ENCODE data around the gene ALX4.

The ALX4 gene

DNA sequence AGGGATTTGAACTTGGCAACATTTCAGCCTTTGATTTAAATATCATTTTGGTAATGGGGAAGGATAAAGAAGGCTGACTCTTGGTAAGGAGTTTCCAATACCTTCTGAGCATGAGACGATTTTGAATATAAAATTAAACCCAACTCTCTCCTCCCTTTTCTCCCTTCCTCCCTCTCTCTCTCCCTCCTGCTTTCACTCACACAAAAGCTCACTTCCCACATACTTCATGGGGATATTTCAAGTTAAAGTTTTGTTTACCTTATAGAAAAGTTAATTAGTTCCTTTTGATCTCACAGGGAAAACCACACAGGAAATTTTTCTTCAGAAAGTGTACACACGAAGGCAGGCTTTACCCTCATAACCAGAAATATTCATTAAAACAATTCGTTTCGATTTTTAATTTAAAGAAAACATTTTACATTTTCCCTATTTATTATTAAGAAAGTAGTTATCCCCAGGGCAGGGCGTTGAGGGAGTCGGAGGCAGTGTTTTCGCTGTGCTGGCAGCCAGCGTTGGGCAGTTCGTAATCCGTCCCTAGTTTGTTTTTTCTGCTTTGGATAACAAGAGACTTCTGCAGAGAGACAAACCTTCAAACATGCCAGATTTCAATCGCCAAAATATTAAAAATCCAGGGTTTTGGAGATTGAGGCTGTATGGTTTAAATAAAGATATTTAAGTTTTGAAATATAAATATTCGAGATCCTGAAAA, 25.3 kb upstream of the ALX4 start:
- DNase-seq, result peak; percentile 13

DNA sequence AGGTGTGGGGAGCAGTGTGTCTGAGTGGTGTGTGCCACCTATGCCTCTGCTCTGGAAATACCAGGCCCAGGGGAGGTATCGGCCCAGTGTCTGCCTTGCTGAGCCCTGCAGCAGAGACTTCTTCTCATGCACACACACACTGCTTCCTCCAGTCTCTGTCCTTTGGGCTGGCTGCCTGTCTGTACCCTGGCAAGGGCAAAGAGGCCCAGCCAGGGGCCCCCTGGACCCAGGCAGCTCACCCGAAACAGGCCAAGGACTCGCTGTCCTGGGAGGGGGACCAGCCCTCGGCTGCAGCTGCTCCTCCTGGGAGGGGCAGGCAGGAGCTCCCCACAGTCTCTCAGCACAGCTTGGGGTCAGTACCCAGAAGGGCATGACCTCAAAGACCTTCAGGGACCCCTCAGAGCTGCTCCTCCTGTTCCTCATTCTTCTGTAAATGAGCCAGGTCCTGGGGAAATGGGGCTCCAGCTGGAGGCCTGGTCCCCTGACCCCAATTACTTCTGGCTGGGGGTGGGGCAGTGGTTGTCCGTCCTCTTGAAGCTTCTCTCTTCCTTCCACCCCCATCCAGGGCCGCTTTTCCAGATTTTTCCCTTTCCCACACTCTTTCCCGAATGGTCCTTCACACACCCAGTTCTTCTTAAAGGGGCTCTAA, 24.5 kb upstream of the ALX4 start:
- no peak for DNase-seq

DNA sequence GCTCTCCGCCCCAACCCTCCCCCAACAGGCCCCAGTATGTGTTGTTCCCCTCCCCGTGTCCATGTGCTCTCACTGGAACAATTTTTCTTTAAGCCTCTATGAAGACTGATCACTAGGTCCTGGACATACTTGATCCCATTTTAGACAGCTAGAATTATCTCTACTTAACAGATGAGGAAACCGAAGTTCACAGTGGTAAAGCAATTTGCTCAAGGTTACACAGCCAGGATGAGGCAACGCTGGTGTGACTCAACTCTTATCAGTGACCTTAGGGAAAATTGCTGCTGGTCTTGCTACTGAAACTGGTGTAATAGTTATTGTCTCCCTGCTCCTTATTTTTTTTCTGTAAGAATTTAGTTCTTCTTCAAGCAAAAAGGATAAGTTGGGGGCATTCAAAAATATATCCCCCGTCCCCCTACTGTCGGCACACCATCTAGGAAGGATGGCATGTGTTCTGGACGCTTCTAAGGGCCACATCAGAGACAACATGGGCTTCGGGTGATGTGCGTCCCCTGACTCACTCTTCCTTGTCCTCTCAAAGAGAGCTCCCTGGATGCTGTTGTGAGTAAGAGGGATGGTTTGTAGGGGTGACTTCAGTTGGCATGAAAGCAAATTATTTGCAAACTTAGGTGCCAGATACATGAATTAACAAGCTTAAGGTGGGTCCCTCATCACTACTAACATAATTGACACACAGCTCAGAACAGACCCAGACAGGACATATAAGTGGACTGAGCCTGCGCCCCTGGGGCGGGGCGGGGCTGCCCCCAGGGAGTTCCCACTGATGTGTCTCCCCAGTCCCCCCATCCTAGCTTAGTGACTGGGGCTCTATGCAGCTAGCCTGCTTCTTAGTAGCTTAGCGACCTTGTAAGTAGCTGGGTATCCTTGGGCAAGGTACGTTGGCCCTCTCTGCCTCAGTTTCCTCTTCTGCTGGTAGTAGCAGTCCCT, 23.6 kb upstream of the ALX4 start:
- no peak for DNase-seq

DNA sequence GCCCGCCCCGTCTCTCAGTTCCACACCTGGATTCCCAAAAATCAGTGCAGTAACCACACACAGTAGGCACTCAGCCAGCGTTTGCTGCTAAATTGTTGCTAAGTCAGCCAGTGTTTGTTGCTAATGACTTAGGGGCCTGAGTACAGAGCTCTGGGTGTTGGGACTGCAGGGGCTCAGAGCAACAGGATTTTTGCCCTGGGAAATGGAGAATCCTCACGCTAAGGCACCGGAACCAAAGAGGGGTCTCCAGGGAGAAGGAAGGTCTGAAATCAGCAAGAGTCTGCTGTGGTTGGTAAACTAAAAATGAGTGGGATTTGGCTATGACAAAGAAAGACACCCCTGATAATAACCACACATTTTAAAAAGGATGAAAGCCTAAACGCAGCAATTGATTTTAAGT, 22.7 kb upstream of the ALX4 start:
- no peak for DNase-seq

DNA sequence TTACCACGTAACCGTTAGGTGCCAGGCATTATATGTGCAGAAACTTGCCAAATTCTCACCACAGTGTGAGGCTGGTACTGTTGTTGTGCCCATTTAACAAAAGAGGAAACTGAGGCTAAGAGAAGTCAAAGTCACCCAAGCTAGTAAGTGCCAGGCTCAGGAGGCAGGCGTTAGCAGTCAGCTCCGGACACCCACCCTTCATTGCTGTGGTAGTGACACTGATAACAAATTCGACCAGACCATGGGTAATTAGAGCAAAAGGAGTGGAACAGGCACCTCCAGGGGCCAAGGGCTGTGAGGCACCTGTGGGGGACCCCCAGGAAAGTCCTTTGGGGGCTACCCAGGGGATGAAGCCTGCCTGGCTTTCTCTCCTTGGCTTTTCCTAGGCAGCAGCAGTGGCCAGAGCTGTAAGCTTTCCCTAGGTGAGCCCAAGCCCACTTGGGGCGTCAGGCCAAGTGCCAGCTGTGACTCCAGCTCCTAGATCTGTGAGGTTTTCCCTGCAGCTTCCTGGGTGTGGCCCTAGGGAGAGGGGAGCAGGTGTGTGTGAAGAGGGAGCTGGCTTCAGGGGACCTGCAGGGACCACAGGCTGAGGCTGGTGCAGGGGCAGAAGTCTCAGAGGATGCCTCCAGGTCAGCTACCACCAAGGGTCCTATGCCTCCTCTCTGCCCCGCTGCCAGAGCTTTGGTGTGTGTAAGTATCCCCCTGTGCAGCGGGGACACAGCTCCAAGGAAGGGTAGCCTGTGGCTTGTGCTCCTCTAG, 19.7 kb upstream of the ALX4 start:
- DNase-seq, result no peak

DNA sequence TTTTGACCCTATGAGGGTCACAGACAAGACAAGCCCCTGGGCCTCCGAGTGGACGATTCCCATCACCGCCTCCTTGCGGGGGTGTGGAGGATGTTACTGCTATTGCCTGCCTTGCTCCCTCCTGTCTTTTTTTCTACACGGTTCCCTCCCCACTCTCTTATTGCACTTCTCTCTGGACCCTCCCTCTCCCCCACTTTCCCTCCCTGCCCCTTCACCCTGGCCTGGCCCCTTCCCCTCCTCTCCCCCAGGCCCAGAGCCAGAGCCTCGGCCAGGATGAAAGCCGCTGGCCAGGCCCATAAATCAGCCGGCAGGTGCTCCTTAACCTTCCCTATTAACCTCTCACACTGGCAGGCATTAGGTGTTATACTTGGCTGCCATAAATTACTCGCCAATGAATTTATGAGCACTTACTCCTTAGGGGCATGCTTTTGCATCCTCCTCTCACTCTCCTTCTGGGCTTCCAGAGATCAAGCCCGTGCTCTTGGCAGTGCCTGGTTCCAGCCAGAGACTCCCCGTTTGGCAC, 18.3 kb upstream of the ALX4 start:
- no peak for DNase-seq

DNA sequence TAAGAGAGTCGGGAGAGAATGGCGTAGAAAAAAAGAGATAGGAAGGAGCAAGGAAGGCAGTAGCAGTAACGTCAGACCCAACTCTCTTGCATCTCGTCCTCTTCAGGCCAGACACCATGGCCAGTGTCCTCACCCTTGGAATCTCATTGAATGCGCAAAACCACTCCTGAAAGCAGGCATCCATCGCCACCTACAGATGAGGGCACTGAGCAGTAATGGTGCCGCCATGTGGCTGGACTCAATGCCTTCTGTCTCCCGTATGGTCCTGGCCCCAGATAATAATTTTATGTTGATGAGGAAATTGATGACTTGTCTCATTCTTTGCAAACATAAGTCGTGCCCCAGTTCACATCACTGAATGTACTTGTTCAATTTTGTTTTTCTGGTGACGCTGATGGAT, 17.8 kb upstream of the ALX4 start:
- DNase-seq, result peak; percentile 6

DNA sequence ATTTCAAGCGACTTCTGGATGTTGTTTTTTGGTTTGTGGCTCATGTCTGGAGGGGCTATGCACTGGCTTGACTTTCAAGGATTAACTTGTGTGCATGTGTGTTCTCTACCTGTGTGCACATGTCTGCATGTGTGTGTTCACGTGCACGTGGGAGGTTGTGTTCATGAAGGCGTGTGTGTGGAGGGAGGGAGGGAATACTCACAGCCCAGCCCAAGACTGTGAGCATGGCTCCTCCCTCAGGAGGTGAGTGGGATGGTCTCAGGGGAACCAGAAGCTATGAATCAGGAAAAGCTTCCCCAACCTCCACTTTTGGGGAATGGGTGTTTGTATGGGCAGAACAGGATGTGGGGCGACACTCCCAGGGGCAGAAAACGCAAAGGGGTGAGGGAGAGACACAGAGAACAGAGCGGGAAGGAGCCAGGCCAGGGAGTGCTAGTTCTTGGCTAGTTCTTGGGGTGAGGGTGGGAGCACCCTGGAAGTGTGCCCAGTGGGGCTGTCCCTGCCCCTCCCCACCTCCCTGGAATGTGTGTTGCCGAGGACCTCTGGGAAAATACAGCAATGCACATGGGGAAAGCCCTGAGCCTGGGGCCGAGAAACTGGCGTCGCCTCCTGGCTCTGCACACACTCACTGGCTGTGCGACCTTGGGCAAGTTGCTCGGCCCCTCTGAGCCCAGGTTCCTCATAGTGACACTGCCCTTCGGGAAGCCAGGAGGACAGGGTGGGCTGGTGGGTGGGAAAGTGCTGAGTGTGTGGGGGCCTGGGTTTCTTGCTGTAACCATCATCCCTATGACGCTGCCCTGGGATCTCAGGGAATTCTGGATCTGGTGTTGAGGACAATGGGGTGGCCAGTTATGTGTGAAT, 16.9 kb upstream of the ALX4 start:
- DNase-seq, result no peak

DNA sequence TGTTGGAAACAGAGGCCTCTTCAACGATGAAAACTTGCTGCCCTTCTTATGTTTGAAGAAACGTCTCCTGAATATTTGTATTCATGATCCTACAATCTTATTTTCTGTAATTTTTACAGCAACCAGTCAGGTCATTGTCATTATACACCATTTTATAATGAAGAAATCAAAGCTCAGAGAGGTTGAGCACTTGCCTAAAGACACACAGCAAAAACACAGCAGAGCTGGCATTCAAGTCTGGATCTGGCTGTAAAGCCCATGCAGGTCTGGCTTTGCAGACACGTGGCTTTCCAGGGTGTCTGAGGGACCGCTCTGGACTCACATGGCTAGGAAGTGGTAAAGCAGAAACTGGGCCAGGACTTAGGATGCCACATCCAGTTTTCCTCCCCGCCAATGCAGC, 15.8 kb upstream of the ALX4 start:
- no peak for DNase-seq

DNA sequence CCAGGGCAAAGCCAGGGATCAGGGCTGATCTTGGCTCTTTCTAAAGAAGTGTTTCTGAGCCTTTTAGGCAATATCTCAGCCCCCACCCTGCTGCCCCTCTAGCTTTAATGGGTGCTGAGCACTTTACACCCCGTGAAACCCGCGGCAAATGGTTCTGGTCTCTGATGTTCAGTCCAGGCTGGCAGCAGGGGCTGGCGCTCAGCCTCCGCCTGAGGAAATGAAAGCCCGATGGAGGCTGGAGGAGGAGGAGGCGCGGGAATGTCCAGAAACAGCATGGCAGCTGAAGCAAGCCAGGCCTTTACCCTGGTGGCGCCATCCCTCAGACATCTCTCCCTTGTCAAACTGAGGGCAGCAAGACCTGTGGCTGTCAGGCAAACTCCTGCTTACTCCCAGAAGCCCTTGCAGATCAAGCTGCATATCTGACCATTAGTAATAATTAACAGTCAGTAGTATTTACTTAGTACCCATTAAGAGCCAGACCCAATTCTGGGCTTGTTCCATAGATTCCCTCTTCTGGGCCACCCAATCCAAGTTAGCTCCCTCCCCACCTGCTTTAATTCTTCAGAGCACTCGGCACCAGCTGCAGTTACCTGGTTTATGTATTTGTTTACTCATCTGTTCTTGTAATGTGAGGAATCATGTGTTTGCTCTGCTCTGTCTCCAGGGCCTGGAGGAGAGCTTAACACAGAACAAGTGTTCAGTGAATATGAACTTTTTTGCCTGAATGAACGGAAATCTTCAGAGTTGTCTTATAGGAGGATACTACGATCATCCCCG, 15.0 kb upstream of the ALX4 start:
- DNase-seq, result no peak

DNA sequence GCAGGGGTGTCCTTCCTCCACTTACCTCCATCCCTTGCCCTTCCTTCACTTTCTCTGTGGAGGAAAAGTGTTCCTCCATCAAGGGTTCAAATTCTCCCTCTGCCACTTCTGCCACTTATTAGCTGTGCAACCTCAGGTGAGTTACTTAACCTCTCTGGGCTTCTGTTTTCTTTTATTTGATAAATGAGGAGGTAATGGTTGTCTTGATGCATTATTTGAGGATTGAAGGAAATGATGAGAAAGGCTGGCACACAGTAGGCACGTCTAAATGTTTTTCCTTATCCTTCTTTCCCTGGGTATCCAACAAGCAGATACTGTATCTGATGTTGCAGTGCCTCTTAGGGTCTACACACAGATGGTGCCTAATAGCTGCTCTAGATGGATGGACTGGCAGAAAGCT, 14.3 kb upstream of the ALX4 start:
- DNase-seq, result no peak

DNA sequence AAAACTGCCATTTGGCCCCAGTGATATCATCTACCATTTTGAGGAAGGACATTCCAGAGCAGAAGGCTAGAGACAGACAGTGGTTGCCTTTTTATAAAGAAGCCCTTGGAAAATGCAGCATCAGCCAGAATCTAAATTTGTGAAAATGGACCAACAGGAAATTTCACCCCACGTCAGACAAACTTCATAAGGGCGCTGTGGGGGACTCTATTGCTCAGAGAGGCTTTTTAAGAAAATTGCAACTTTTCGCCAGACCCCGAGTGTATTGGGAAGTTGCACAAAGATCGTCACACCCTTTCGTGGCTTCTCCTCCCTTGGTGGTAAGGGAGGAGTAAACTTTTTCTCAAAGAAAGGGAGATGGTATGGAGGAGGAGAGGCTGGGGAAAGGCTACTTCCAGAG, 12.3 kb upstream of the ALX4 start:
- DNase-seq, result no peak

DNA sequence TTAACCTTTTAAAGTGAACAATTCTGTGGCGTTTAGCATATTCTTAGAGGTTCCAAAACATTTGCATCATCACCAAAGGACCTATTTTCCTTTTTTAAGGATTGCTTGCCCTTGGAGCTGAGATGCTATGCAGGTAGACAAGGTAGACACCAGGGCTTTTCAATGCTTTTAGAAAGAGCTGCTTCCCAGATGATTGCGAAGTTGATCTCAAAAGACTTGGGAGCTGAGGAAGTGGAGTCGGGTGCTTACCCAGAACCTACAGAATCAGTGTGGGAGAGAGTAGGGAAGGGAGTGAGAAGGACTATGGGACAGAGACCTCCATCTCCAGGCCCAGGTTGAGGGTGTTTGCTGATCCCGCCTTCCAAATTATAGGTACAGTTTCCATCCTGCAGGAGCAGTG, 11.1 kb upstream of the ALX4 start:
- DNase-seq, result no peak

DNA sequence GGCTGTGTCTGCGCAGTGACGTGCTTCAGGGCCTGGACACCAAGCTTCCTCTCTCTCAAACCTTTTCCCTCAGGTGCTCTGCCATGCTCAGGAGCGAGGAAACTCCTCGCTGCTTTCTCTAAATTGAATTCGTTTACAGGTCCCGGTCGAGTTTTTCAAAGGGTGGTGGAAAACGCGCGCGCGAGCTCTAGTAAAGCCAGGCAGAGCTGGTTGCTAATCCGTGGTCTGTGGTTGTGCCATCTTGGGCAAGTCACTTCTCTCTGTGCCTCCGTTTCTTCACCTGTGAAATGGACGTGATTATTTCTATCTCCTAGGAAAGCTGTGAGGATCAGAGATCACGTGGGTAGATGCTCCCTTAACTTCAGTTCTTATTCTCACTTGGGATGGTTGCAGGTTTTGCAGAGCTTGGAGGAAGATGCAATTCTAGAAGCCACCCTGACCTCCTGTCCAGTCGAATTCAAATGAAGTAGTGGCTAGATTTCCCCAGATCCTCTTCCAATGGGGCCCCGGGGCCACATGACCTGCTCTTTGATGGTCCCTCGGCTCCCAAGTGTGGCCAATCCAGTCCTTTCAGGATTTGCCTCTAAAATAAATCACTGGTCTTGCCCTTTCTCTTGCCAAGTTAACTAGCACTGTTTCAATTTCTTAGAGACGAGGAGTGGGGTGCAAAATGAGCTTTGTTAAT, 10.5 kb upstream of the ALX4 start:
- DNase-seq, result no peak

DNA sequence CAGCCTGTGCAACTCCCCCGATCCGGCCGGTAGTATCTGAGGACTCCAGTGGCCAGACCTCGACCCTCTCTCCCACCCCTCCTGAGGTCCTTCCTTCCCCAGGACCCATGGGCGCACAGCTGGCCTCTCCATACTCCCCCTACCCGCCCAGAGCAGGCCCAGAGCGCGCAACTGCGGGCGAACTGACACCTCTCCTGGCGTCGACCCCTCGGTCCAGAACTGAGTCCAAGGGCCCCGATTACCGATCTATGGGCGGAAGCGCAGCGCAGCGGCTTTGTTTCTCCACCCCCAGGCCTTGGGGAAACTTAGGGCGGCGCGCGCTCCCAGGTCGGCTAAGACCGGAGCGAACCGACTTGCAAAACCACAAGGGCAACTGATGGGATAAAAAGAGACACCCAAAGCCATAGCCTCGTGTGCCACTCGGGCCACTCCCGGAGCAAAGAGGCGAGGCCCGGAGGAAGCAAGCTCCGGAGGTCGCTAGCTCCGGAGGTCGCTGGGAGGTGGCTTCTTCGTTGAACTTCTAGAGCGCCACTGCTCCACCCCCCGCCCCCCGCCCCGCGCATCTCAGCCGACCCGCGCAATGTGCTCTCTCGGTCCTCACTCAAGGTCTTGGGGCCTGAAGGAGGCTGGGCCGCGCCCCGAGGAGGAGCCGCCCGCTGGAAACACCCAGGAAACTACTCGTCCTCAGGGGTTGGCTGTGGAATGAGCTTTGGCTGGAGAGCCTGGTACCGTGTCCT, 9.8 kb upstream of the ALX4 start:
- no peak for DNase-seq

DNA sequence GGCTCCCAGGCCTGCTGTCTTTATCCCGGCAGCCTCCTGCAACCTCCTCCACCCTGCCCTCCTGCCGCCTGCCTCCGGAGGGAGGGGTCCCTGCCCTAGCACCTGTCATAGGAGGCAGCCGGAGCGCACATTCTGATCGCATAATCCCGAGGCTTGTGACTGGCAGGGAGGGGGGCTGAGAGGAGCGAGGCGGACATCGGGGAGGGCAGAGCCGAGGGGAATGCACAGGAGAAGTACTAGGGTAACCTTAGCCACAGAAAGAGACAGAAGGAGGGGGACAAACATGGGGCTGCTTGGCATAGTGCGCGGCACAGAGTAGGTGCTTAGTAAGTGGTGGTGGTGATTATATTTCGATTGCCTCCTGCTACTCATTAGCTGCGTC, 9.2 kb upstream of the ALX4 start:
- peak; percentile 70 for DNase-seq

DNA sequence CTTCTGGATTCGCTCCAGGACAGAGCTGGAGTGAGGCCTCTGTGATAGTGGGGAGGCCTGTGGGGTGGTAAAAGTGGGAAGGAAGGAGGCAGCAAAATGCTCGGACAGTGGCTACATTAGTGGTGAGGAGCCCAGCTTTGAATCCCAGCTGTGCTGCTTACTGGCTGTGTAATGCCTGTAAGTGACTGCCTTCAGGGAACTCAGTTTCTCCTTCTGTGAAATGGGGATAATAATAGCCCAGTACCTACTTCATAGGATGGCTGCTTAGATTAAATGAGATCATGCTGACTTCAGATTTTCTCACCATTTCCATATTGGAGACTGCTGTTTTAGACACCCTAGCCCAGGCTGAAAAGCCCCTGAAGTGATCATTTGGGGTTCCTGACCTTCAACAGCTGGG, 8.4 kb upstream of the ALX4 start:
- DNase-seq, result no peak

DNA sequence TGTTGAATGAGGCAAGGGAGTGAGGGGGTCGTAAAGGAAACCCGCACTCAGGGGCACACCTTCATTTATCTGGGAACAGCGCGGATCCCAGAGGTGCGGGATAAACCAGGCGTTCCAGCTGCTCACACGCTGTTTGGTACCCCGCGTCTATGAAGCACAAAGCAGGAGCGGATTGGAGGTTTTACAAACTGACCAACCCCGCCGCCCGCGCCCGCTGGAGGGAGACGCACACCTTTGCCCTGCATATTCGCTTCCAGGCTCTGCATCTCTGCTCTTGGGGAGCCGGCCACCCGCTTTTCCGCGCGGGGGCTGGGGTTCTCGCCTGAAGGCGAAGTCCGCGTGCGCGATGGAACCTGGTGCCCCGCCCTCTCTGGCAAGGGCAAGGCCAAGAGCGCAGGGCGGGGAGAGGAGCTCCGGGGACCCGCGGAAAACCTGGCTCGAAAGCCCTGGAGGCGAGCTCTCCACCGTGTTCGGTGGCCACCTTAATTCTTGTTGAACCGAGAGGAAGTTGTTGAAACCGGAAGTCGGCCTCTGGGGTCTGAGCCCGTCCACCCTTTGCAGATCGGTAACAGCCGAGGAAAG, 6.8 kb upstream of the ALX4 start:
- no peak for DNase-seq

DNA sequence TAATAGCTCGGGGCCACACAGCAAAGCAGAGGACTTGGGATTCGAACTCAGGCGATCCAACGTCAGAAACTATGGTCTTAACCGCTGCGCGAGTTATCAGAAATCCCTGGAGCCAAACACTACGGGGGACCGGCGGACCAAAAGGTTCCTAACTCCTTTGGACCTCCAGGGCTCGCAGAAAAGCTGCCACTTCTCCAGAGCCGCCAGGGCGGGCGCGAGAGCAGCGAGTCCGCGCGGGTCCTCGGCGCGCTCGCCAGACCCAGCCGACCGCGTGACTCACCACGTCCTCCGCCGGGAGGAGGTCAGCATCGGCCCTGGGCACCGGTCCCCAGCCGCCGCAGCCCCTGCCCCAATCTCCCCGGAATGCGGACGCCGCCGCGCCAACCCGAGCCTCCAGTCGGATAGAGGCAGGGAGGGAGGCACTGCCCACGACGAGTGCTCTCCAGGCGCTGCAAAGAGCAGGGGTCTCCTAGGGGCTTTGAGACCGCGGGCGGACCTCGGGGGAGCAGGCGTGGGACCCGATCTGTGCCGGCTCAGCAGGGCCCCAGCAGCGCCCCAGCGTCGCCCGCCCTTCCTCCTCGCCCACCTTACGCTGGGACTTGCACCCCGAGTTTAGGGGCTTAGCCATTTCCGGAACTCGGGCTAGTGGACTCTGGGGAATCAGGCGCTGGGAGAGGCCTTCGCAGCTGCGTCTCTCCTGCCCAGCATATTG, 6.2 kb upstream of the ALX4 start:
- no peak for DNase-seq
